OCI-LY1 (cell line): Measurements from ENCODE around the gene ZCCHC9.

Experiments
- H2AFZ ChIP-seq: fragments of 200-600 bp; sonication (generic), shearing (Covaris generic); 2 replicates; pipeline ENCODE4 v1.6.0; 2014; ENCODE audit warnings: antibody characterized with exemption, mild to moderate bottlenecking, low read length
- H3F3A ChIP-seq: fragments of 200-600 bp; sonication (generic), shearing (Covaris generic); 2 replicates; pipeline ENCODE4 v1.6.0; 2014; ENCODE audit warnings: mild to moderate bottlenecking, antibody characterized with exemption, low read length, moderate library complexity; ENCODE audit not compliant: insufficient read depth
- H3K27ac ChIP-seq: fragments of 200-600 bp; sonication (generic); 2 replicates; pipeline ENCODE4 v1.5.1; 2014; ENCODE audit warnings: low read length, mixed run types, mild to moderate bottlenecking, low read depth; ENCODE audit not compliant: poor library complexity, severe bottlenecking
- H3K27me3 ChIP-seq: fragments of 200-600 bp; sonication (generic); 2 replicates; pipeline ENCODE4 v1.6.0; 2014; ENCODE audit warnings: antibody characterized with exemption, mild to moderate bottlenecking, low read length, moderate library complexity; ENCODE audit not compliant: insufficient read depth
- H3K36me3 ChIP-seq: fragments of 200-600 bp; sonication (generic); 2 replicates; pipeline ENCODE4 v1.6.1; 2014; ENCODE audit warnings: mild to moderate bottlenecking, antibody characterized with exemption, low read length, moderate library complexity, mixed read lengths; ENCODE audit not compliant: insufficient read depth
- H3K4me1 ChIP-seq: fragments of 200-600 bp; sonication (generic); 2 replicates; pipeline ENCODE4 v1.5.1; 2014; ENCODE audit warnings: mild to moderate bottlenecking, low read length, moderate library complexity; ENCODE audit not compliant: insufficient read depth, severe bottlenecking
- H3K4me2 ChIP-seq: fragments of 200-600 bp; sonication (generic), shearing (Covaris generic); 2 replicates; pipeline ENCODE4 v1.6.1; 2014; ENCODE audit warnings: low read length
- H3K4me3 ChIP-seq: fragments of 200-600 bp; sonication (generic); 2 replicates; pipeline ENCODE4 v1.5.1; 2014; ENCODE audit warnings: low read length, low read depth, mild to moderate bottlenecking, mixed read lengths; ENCODE audit not compliant: poor library complexity, severe bottlenecking
- H3K79me2 ChIP-seq: fragments of 200-600 bp; shearing (Covaris generic); 2 replicates; pipeline ENCODE4 v1.6.1; 2016; ENCODE audit warnings: mixed run types, low read length, mixed read lengths; ENCODE audit not compliant: insufficient read depth
- H3K9ac ChIP-seq: fragments of 200-600 bp; sonication (generic), shearing (Covaris generic); 2 replicates; pipeline ENCODE4 v1.6.1; 2014; ENCODE audit warnings: mild to moderate bottlenecking, low read length, mixed read lengths
- H3K9me2 ChIP-seq: fragments of 200-600 bp; sonication (generic), shearing (Covaris generic); 2 replicates; pipeline ENCODE4 v1.6.1; 2014; ENCODE audit warnings: low read depth, mild to moderate bottlenecking, low read length, mixed read lengths
- H3K9me3 ChIP-seq: fragments of 200-600 bp; shearing (Covaris generic); 2 replicates; pipeline ENCODE4 v1.6.1; 2014; ENCODE audit warnings: low read length, mixed read lengths
- H4K20me1 ChIP-seq: fragments of 200-600 bp; sonication (generic), shearing (Covaris generic); 2 replicates; pipeline ENCODE4 v1.6.0; 2016; ENCODE audit warnings: mild to moderate bottlenecking, low read length; ENCODE audit not compliant: insufficient read depth
- CTCF ChIP-seq: fragments of 200-600 bp; sonication (generic), shearing (Covaris generic); IDR thresholded peaks from 2 replicates; pipeline ENCODE4 v1.5.1; 2017; ENCODE audit warnings: mild to moderate bottlenecking, antibody characterized with exemption, low read length, moderate library complexity, mixed read lengths
- EZH2 ChIP-seq: fragments of 200-600 bp; sonication (generic), shearing (Covaris generic); IDR thresholded peaks from 2 replicates; pipeline ENCODE4 v1.8.0; 2017; ENCODE audit warnings: borderline replicate concordance, mixed run types, mild to moderate bottlenecking, antibody characterized with exemption, low read length, moderate library complexity, mixed read lengths

ZCCHC9 gene

GRCh38 chr5:81345411-81346003, 44.1 kb downstream of the ZCCHC9 start:
- Histone ChIP-seq H3K4me2 (no peak overlapping the region), H3K4me3 (no peak overlapping the region), H3K79me2 (no peaks in the 10 kb centered on the region), H2AFZ (no peak overlapping the region), H3K4me1 (no peaks in the 10 kb centered on the region), H3K9me3 (no peaks in the 10 kb centered on the region), H3F3A (no peaks in the 10 kb centered on the region), H3K27me3 (no peaks in the 10 kb centered on the region; the same call in 1 of the 2 replicates), H3K9me2 (no peaks in the 10 kb centered on the region), H4K20me1 (no peaks in the 10 kb centered on the region), H3K9ac (no peak overlapping the region), H3K36me3 (no peaks in the 10 kb centered on the region), H3K27ac (no peak overlapping the region)
- no peak for TF ChIP-seq CTCF
- no peak for TF ChIP-seq EZH2

GRCh38 chr5:81349161-81349560, 47.8 kb downstream of the ZCCHC9 start:
- Histone ChIP-seq H3K4me2 (no peak overlapping the region), H3K9ac (no peak overlapping the region), H3K4me1 (no peaks in the 10 kb centered on the region), H3K27ac (no peak overlapping the region), H3K79me2 (no peaks in the 10 kb centered on the region), H3K27me3 (no peaks in the 10 kb centered on the region; the same call in 1 of the 2 replicates), H2AFZ (no peak overlapping the region), H3K36me3 (no peaks in the 10 kb centered on the region), H3F3A (no peaks in the 10 kb centered on the region), H3K9me3 (no peaks in the 10 kb centered on the region), H4K20me1 (no peaks in the 10 kb centered on the region), H3K4me3 (no peak overlapping the region), H3K9me2 (no peaks in the 10 kb centered on the region)
- TF ChIP-seq CTCF: no peak
- no peak for TF ChIP-seq EZH2

GRCh38 chr5:81350507-81350906, 49.1 kb downstream of the ZCCHC9 start:
- no peaks in the 10 kb centered on the region for H3F3A ChIP-seq
- H3K27me3 ChIP-seq: no peaks in the 10 kb centered on the region
- H3K79me2 ChIP-seq: no peaks in the 10 kb centered on the region

More at GRCh38 chr5:81350507-81350906, 49.1 kb downstream of the ZCCHC9 start:
- Histone ChIP-seq H3K36me3 (no peaks in the 10 kb centered on the region), H3K4me1 (no peaks in the 10 kb centered on the region), H3K9me2 (no peaks in the 10 kb centered on the region), H3K9me3 (no peaks in the 10 kb centered on the region), H3K9ac (no peak overlapping the region), H4K20me1 (no peaks in the 10 kb centered on the region), H3K4me3 (no peak overlapping the region), H3K4me2 (no peak overlapping the region), H2AFZ (no peak overlapping the region), H3K27ac (no peak overlapping the region)
- no peak for TF ChIP-seq EZH2
- TF ChIP-seq CTCF: no peak
